ENCODE data around the gene TACC2. TPM values are rescaled to one million over a fixed set of nuclear protein-coding genes. Genes with fewer than 3 reads are reported as not detected.

The TACC2 gene
- total and polyA plus RNA-seq, 4 donors, result 43.3 to 309 (median 127) TPM

DNA sequence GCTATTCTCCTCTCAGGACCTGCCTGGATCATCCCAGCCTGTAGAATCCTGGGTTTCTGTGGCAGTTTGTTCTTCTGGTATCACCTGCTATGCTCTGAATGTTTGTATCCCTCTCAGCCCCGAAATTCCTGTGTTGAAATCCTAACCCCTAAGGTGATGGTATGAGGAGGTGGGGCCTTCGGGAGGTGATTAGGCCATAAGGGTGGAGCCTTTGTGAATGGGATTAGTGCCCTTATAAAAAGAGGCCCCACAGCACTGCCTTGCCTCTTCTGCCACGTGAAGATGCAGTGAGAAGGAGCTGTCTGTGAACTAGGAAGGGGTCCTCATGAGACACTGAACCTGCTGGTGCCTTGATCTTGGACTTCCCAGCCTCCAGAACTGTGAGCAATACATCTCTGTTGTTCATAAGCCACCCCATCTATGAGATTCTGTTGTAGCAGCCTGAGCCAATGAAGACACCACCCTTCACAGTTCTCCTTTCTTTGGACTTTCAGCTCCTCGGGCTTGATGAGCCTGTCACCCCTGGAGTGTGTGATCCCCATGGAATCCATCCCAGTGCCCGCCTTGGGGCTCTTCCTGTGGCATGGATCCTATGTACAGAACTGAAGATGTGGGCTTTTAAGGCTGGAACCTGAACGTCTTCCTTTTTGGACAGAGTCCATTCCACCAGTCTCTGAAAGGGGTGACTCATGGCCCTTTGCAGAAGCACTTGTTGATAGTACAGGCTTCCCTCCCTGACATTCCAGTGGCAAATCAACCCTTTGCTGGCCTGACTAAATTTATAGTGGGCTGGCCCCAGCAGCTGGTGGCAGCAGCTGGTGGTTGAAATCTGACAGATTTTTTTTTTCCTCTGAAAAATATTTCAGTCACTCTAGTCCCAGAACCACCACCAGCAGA lies 138.0 kb downstream of the TACC2 start:
- no peak overlapping the region for H3K9ac ChIP-seq (ENCODE audit: insufficient read depth in 1 of 2, low read length in 2 of 2)
- H3K36me3 ChIP-seq (ENCODE audit: control insufficient read depth in 4 of 4, insufficient read depth in 4 of 4, low read length in 4 of 4), result no peaks in the 10 kb centered on the region
- DNase-seq, result no peak
- H3K27ac ChIP-seq (ENCODE audit: low read depth in 1 of 2, low read length in 1 of 2), result peak overlapping the region; percentile 85 to 94
- peaks cover 0 to 17% (median 0%) of the 10 kb centered on the region in 5 donors for H3K4me1 ChIP-seq (ENCODE audit: control insufficient read depth in 5 of 5, insufficient read depth in 5 of 5, low read length in 5 of 5)
- peak; percentile 68 for ATAC-seq (ENCODE audit: insufficient read depth, low FRiP score)
- H3K27me3 ChIP-seq (ENCODE audit: control insufficient read depth in 3 of 3, insufficient read depth in 3 of 3, low read length in 2 of 3), result no peaks in the 10 kb centered on the region
- 50 to 59% methylated on average over 6 of the region's 6 CpGs for WGBS, 2 donors
- H3K9me3 ChIP-seq (ENCODE audit: control insufficient read depth in 4 of 4, insufficient read depth in 3 of 4, low read length in 3 of 4), result peaks cover 0 to 3% (median 0%) of the 10 kb centered on the region in 4 donors
- TF ChIP-seq, protein P1, sequence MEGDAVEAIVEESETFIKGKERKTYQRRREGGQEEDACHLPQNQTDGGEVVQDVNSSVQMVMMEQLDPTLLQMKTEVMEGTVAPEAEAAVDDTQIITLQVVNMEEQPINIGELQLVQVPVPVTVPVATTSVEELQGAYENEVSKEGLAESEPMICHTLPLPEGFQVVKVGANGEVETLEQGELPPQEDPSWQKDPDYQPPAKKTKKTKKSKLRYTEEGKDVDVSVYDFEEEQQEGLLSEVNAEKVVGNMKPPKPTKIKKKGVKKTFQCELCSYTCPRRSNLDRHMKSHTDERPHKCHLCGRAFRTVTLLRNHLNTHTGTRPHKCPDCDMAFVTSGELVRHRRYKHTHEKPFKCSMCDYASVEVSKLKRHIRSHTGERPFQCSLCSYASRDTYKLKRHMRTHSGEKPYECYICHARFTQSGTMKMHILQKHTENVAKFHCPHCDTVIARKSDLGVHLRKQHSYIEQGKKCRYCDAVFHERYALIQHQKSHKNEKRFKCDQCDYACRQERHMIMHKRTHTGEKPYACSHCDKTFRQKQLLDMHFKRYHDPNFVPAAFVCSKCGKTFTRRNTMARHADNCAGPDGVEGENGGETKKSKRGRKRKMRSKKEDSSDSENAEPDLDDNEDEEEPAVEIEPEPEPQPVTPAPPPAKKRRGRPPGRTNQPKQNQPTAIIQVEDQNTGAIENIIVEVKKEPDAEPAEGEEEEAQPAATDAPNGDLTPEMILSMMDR (IDR thresholded peaks at IDR 0.05; ENCODE audit: control extremely low read depth, extremely low read depth), result no peak
- peak overlapping the region; percentile 42 for H3K4me3 ChIP-seq

DNA sequence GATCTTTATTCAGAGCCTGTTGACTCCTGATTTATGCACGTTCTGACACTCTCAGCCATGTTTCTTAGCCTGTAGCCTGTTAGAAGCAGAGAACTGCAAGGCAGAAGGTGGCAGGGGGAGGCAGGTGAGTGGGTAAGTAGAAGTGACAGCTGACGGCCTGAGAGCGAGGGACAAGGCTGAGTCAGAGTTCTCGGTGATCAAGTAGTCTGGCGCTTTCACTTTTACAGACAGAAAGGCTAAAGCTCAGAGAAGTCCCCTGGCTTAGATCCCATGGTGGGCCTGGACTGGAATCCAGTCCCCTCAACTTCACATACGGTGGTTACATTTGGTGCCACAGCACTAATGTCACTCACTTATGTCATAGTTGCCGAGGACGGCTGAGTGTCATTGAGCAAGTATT lies 139.0 kb downstream of the TACC2 start:
- Histone ChIP-seq H3K9ac (ENCODE audit: insufficient read depth in 1 of 2, low read length in 2 of 2) (no peak overlapping the region), H3K27ac (ENCODE audit: low read depth in 1 of 2, low read length in 1 of 2) (peak overlapping the region; percentile 85 to 94), H3K27me3 (ENCODE audit: control insufficient read depth in 3 of 3, insufficient read depth in 3 of 3, low read length in 2 of 3) (no peaks in the 10 kb centered on the region), H3K4me1 (ENCODE audit: control insufficient read depth in 5 of 5, insufficient read depth in 5 of 5, low read length in 5 of 5) (peaks cover 0 to 20% (median 6%) of the 10 kb centered on the region in 5 donors), H3K4me3 (peak overlapping the region; percentile 35), H3K36me3 (ENCODE audit: control insufficient read depth in 4 of 4, insufficient read depth in 4 of 4, low read length in 4 of 4) (peaks cover 0 to 4% (median 0%) of the 10 kb centered on the region in 4 donors), H3K9me3 (ENCODE audit: control insufficient read depth in 4 of 4, insufficient read depth in 3 of 4, low read length in 3 of 4) (peaks cover 0 to 3% (median 0%) of the 10 kb centered on the region in 4 donors)
- DNase-seq (peak in 1 of 3 donors; percentile 44), ATAC-seq (ENCODE audit: insufficient read depth, low FRiP score) (peak; percentile 32)
- WGBS, 2 donors, result 39 to 64% methylated on average over 8 of the region's 8 CpGs
- TF ChIP-seq, protein P1 (IDR thresholded peaks at IDR 0.05; ENCODE audit: control extremely low read depth, extremely low read depth), result no peak

DNA sequence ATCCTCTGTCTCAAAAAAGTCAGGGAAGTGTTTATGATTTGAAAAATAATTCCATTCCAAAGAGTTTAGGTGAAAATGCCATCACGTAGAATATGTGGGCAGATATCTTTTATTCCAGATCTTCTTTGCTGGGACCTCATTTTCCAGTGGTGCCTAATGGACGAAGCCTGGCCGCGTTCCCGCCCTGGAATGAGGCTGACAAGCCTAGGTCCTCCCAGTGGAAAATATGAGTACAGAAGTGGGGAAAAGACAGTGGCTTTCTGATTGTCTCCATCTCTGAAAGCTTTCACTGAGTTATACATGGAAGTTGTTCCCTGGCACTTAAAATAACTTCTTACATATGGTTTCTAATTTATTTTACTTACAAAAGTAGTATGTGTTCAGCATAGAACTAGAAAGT lies 139.4 kb downstream of the TACC2 start:
- no peak for ATAC-seq (ENCODE audit: insufficient read depth, low FRiP score)
- peak overlapping the region; percentile 35 for H3K4me3 ChIP-seq

More for the DNA sequence above, 139.4 kb downstream of the TACC2 start:
- no peak overlapping the region for H3K9ac ChIP-seq (ENCODE audit: insufficient read depth in 1 of 2, low read length in 2 of 2)
- peak in 1 of 3 donors; percentile 18 for DNase-seq
- H3K4me1 ChIP-seq (ENCODE audit: control insufficient read depth in 5 of 5, insufficient read depth in 5 of 5, low read length in 5 of 5), result peaks cover 0 to 20% (median 7%) of the 10 kb centered on the region in 5 donors
- H3K9me3 ChIP-seq (ENCODE audit: control insufficient read depth in 4 of 4, insufficient read depth in 3 of 4, low read length in 3 of 4), result peaks cover 0 to 3% (median 0%) of the 10 kb centered on the region in 4 donors
- no peaks in the 10 kb centered on the region for H3K27me3 ChIP-seq (ENCODE audit: control insufficient read depth in 3 of 3, insufficient read depth in 3 of 3, low read length in 2 of 3)
- TF ChIP-seq, protein P1 (IDR thresholded peaks at IDR 0.05; ENCODE audit: control extremely low read depth, extremely low read depth), result no peak
- H3K27ac ChIP-seq (ENCODE audit: low read depth in 1 of 2, low read length in 1 of 2), result peak overlapping the region; percentile 85 to 94
- peaks cover 0 to 7% (median 0%) of the 10 kb centered on the region in 4 donors for H3K36me3 ChIP-seq (ENCODE audit: control insufficient read depth in 4 of 4, insufficient read depth in 4 of 4, low read length in 4 of 4)
- 44 to 83% methylated on average over 5 of the region's 5 CpGs for WGBS, 2 donors

Data from lung (tissue), 12 donors.